B cell (primary cell): ENCODE results near the gene ZNF79. TPM values are rescaled to one million over a fixed set of nuclear protein-coding genes. Genes with fewer than 3 reads are reported as not detected.

Experiments used
- ATAC-seq: fragments of 200-7000 bp; cut with Tn5 transposase; one replicate; pipeline ENCODE4 v1.10.0; 2021; ENCODE audit warnings: low read depth, mild to moderate bottlenecking, moderate number of reproducible peaks, moderate library complexity
- CTCF ChIA-PET: fragments of 350-600 bp; sonication (Branson Sonifier 250); formaldehyde crosslinking; loops from one replicate; lab custom pipeline; 2021; ENCODE audit warnings: antibody characterized with exemption, inconsistent platforms; lab: Charles Lee
- POLR2A ChIA-PET: fragments of 350-600 bp; sonication (Branson Sonifier 250); formaldehyde crosslinking; loops from one replicate; lab custom pipeline; 2021; ENCODE audit warnings: antibody characterized with exemption; lab: Charles Lee
- DNase-seq: peaks from one replicate; pipeline ENCODE4 v3.0.0; 2013
- H2AFZ ChIP-seq: 2 replicates; pipeline ENCODE4 v1.6.1; 2012; ENCODE audit warnings: mild to moderate bottlenecking, low read depth, low read length; ENCODE audit not compliant: insufficient read depth, poor library complexity, severe bottlenecking
- H3K27ac ChIP-seq, 2 donors: 1 replicate in 1 of 2; 2 replicates in 1 of 2; pipeline ENCODE4 v1.5.1; 2012 to 2013; ENCODE audit warnings: low read length in 2 of 2, mild to moderate bottlenecking in 2 of 2, moderate library complexity in 1 of 2
- H3K27me3 ChIP-seq, 4 experiments: fragments of 200-600 bp in 1 of 4; sonication (generic) in 1 of 4; replicated peaks in 1 of 4; 1 replicate in 2 of 4; 2 replicates in 2 of 4; pipeline versions ENCODE4 v1.6.1 to v1.7.0; 2013 to 2016; ENCODE audit warnings: low read length in 3 of 4, mild to moderate bottlenecking in 2 of 4, mixed read lengths in 1 of 4, moderate library complexity in 1 of 4; ENCODE audit not compliant: insufficient read depth in 4 of 4, control insufficient read depth in 3 of 4; ENCODE audit errors: control extremely low read depth in 1 of 4
- H3K36me3 ChIP-seq, 2 experiments: replicated peaks in 1 of 2; 1 replicate in 1 of 2; 2 replicates in 1 of 2; pipeline versions ENCODE4 v1.6.1 to v1.7.1; 2013; ENCODE audit warnings: low read length in 1 of 2; ENCODE audit not compliant: insufficient read depth in 2 of 2, control insufficient read depth in 1 of 2; ENCODE audit errors: control extremely low read depth in 1 of 2, extremely low read depth in 1 of 2
- H3K4me1 ChIP-seq, 2 donors: fragments of 200-600 bp in 1 of 2; sonication (generic) in 1 of 2; 1 replicate in 1 of 2; 2 replicates in 1 of 2; pipeline versions ENCODE4 v1.5.1 to v1.6.1; 2013 to 2017; ENCODE audit warnings: low read length in 2 of 2; ENCODE audit not compliant: control insufficient read depth in 2 of 2, insufficient read depth in 2 of 2
- H3K4me2 ChIP-seq: replicated peaks from 2 replicates; pipeline ENCODE3; 2012; ENCODE audit warnings: mild to moderate bottlenecking, low read depth, low read length; ENCODE audit not compliant: poor library complexity, severe bottlenecking
- H3K4me3 ChIP-seq, 5 experiments: fragments of 200-600 bp in 1 of 5; sonication (generic) in 1 of 5; 1 replicate in 3 of 5; 2 replicates in 2 of 5; pipeline versions ENCODE4 v1.5.1 to v1.7.0; 2011 to 2016; ENCODE audit warnings: low read length in 4 of 5, mild to moderate bottlenecking in 4 of 5, low read depth in 2 of 5, control low read depth in 1 of 5, moderate library complexity in 1 of 5; ENCODE audit not compliant: insufficient read depth in 1 of 5; ENCODE audit errors: control extremely low read depth in 1 of 5, extremely low read depth in 1 of 5
- H3K79me2 ChIP-seq: fragments of 200-600 bp; sonication (generic); one replicate; pipeline ENCODE4 v1.6.0; 2016; ENCODE audit warnings: low read length; ENCODE audit not compliant: control insufficient read depth, insufficient read depth
- H3K9ac ChIP-seq: fragments of 200-600 bp; sonication (generic); 2 replicates; pipeline ENCODE4 v1.6.1; 2017; ENCODE audit warnings: mild to moderate bottlenecking, low read length, moderate library complexity
- H3K9me3 ChIP-seq, 3 donors: one replicate each; pipeline versions ENCODE4 v1.6.1 to v1.7.1; 2013; ENCODE audit warnings: low read length in 2 of 3; ENCODE audit not compliant: control insufficient read depth in 2 of 3, insufficient read depth in 1 of 3; ENCODE audit errors: control extremely low read depth in 1 of 3
- H4K20me1 ChIP-seq: 2 replicates; pipeline ENCODE4 v1.6.0; 2012; ENCODE audit warnings: mild to moderate bottlenecking, low read length; ENCODE audit not compliant: insufficient read depth, control insufficient read depth, poor library complexity, severe bottlenecking
- H3K27ac Mint-ChIP-seq: one replicate; pipeline ENCODE4 v1.8.0; 2021; ENCODE audit warnings: mixed read lengths
- H3K27me3 Mint-ChIP-seq: one replicate; pipeline ENCODE4 v1.8.0; 2021; ENCODE audit warnings: mixed read lengths
- H3K4me1 Mint-ChIP-seq: one replicate; pipeline ENCODE4 v1.8.0; 2021; ENCODE audit warnings: mixed read lengths
- H3K4me3 Mint-ChIP-seq: one replicate; pipeline ENCODE4 v1.8.0; 2021; ENCODE audit warnings: mixed read lengths
- H3K9me3 Mint-ChIP-seq: one replicate; pipeline ENCODE4 v1.8.0; 2022; ENCODE audit warnings: mixed read lengths; ENCODE audit not compliant: insufficient read depth
- CTCF ChIP-seq: fragments of 200-600 bp; IDR thresholded peaks from one replicate; pipeline ENCODE4 v1.8.0; 2022; ENCODE audit warnings: antibody characterized with exemption, mild to moderate bottlenecking
- EZH2 ChIP-seq: IDR thresholded peaks from 2 replicates; pipeline ENCODE4 v1.6.1; 2012; ENCODE audit warnings: borderline replicate concordance, low read depth, mild to moderate bottlenecking, moderate library complexity, low read length; ENCODE audit not compliant: insufficient read depth, poor library complexity, severe bottlenecking
- WGBS: methylation state at CpG from one replicate; pipeline ENCODE4 v1.1.5; 2013; ENCODE audit warnings: missing lambda C conversion rate; ENCODE audit not compliant: insufficient coverage; 5-methylcytosine and 5-hydroxymethylcytosine counted together
- intact Hi-C: fragments of 100-400 bp; cut with micrococcal nuclease; formaldehyde crosslinking; loops from one replicate; pipeline ENCODE4 v1.10.0; 2022
- polyA plus RNA-seq: library from polyadenylated mRNA; depleted of rRNA; stranded (reverse); fragments of >200 nt; gene quantifications from 2 replicates; pipeline ENCODE4 v1.2.3, GENCODE V29; 2012
- total RNA-seq, 2 donors: library from RNA; stranded (reverse); fragments of 120-200 nt in 1 of 2; gene quantifications; 1 replicate in 1 of 2; 2 replicates in 1 of 2; pipeline versions ENCODE4 v1.2.3 to v1.2.4, GENCODE V29; 2013 to 2022

ZNF79 gene
- total and polyA plus RNA-seq, 2 donors (not counting 1 experiment from before 2014, with no cell fraction given), result 4.8 to 16.1 TPM

GRCh38 chr9:127415657-127416056 lies 8.5 kb upstream of the ZNF79 start:
- H3K79me2 ChIP-seq, result peaks cover 3% of the 10 kb centered on the region
- no peak overlapping the region for H3K4me3 ChIP-seq
- Mint-ChIP-seq H3K27ac (no peak overlapping the region), H3K9me3 (no peaks in the 10 kb centered on the region), H3K4me1 (peaks cover 13% of the 10 kb centered on the region), H3K4me3 (no peak overlapping the region), H3K27me3 (no peaks in the 10 kb centered on the region)
- TF ChIP-seq EZH2, result no peak
- no peak for TF ChIP-seq CTCF
- H4K20me1 ChIP-seq, result no peaks in the 10 kb centered on the region
- intact Hi-C loops, result no loop called here
- ATAC-seq, result no peak
- peaks cover 3 to 9% of the 10 kb centered on the region in 2 donors for H3K4me1 ChIP-seq
- no peaks in the 10 kb centered on the region for H3K9me3 ChIP-seq
- no peak for DNase-seq
- CTCF ChIA-PET, result interaction anchor here (1.1 kb wide), 2 partner anchors 17 to 19 kb away, joined by 5 to 6 read pairs; partner anchors contain the start of gene SLC2A8
- no peak overlapping the region for H3K27ac ChIP-seq
- WGBS, result no CpG with 5 or more reads among the region's 1 CpG
- H3K36me3 ChIP-seq, result no peaks in the 10 kb centered on the region
- H3K27me3 ChIP-seq, result no peaks in the 10 kb centered on the region
- POLR2A ChIA-PET, result no interaction called here
- no peak overlapping the region for H3K4me2 ChIP-seq
- H3K9ac ChIP-seq, result no peak overlapping the region
- H2AFZ ChIP-seq, result no peak overlapping the region

- no peaks in the 10 kb centered on the region for H3K9me3 Mint-ChIP-seq
- no peak overlapping the region for H3K4me2 ChIP-seq
- no peaks in the 10 kb centered on the region for H4K20me1 ChIP-seq
- H3K9me3 ChIP-seq, result no peaks in the 10 kb centered on the region
- H2AFZ ChIP-seq, result no peak overlapping the region
- peak overlapping the region; percentile 15 for H3K4me3 Mint-ChIP-seq
- H3K9ac ChIP-seq, result no peak overlapping the region
- no peaks in the 10 kb centered on the region for H3K27me3 ChIP-seq
- no peak overlapping the region for H3K27ac Mint-ChIP-seq
- intact Hi-C loops, result no loop called here
- no peak overlapping the region for H3K4me3 ChIP-seq
- peaks cover 6% of the 10 kb centered on the region for H3K79me2 ChIP-seq
- ChIA-PET CTCF (interaction anchor here (1.1 to 1.6 kb wide), 3 partner anchors 21 to 203 kb away, joined by 5 to 8 read pairs (median 7); partner anchors contain the start of gene SLC2A8), POLR2A (no interaction called here)
- no peaks in the 10 kb centered on the region for H3K27me3 Mint-ChIP-seq
- 93% methylated on average over 9 of the region's 15 CpGs for WGBS
- no peaks in the 10 kb centered on the region for H3K36me3 ChIP-seq
- peaks cover 5% of the 10 kb centered on the region for H3K4me1 Mint-ChIP-seq
- no peak overlapping the region for H3K27ac ChIP-seq
- H3K4me1 ChIP-seq, result peaks cover 0 to 5% of the 10 kb centered on the region in 2 donors
- ATAC-seq (no peak), DNase-seq (no peak)
- TF ChIP-seq EZH2 (no peak), CTCF (no peak)
Measured at GRCh38 chr9:127417131-127418036, 6.8 kb upstream of the ZNF79 start.
